IMR-90 (cell line): ENCODE measurements around the gene CSGALNACT2. TPM values are rescaled to one million over a fixed set of nuclear protein-coding genes. Genes with fewer than 3 reads are reported as not detected.
"Not testable (repeated sequence)": the region's sequence is repeated elsewhere in the genome, so short reads cannot be mapped to it uniquely, and the experiment has no call there.

Experiments used
- ATAC-seq: fragments of 200-7000 bp; cut with Tn5 transposase; 2 replicates; pipeline ENCODE4 v1.9.1; 2020; ENCODE audit warnings: low read depth, mild to moderate bottlenecking, moderate library complexity
- BruUV-seq: library from RNA; stranded (reverse); fragments of 400-500 nt; replicated peaks from 2 replicates; lab custom pipeline; 2021; lab: Mats Ljungman, UMichigan
- CTCF ChIA-PET: fragments of 300-600 bp; formaldehyde crosslinking; extraction: SDS; loops from one replicate; lab custom pipeline; 2021; ENCODE audit warnings: antibody characterized with exemption; lab: Yijun Ruan, JAX
- POLR2A ChIA-PET: fragments of 300-600 bp; sonication (Branson Sonifier 250); formaldehyde crosslinking; loops from one replicate; lab custom pipeline; 2022; ENCODE audit warnings: antibody characterized with exemption; ENCODE audit not compliant: unreplicated experiment; lab: Charles Lee
- DNase-seq: peaks from one replicate; pipeline ENCODE4 v3.0.0; 2013
- H2AFZ ChIP-seq: replicated peaks from 2 replicates; pipeline ENCODE3; 2013; ENCODE audit warnings: low read length, mild to moderate bottlenecking; ENCODE audit not compliant: poor library complexity
- H2AK5ac ChIP-seq: 2 replicates; pipeline ENCODE4 v1.6.1; 2013; ENCODE audit warnings: low read depth, low read length, inconsistent platforms
- H2AK9ac ChIP-seq: replicated peaks from 2 replicates; pipeline ENCODE3; 2013; ENCODE audit warnings: mild to moderate bottlenecking, low read depth, low read length, moderate library complexity; ENCODE audit not compliant: poor library complexity
- H2BK120ac ChIP-seq: 2 replicates; pipeline ENCODE4 v1.6.1; 2013; ENCODE audit warnings: low read depth, low read length, inconsistent platforms
- H2BK15ac ChIP-seq: 3 replicates; pipeline ENCODE4 v1.6.1; 2013; ENCODE audit warnings: low read depth, low read length, inconsistent platforms
- H2BK20ac ChIP-seq: 2 replicates; pipeline ENCODE4 v1.6.1; 2013; ENCODE audit warnings: low read depth, mild to moderate bottlenecking, inconsistent platforms, low read length, moderate library complexity
- H2BK5ac ChIP-seq: 2 replicates; pipeline ENCODE4 v1.6.1; 2013; ENCODE audit warnings: mild to moderate bottlenecking, low read depth, low read length, inconsistent platforms; ENCODE audit not compliant: poor library complexity, severe bottlenecking
- H3K14ac ChIP-seq: replicated peaks from 2 replicates; pipeline ENCODE4 v1.6.1; 2013; ENCODE audit warnings: low read depth, low read length, inconsistent platforms
- H3K18ac ChIP-seq: 2 replicates; pipeline ENCODE4 v1.6.1; 2013; ENCODE audit warnings: low read depth, low read length, control low read depth
- H3K23ac ChIP-seq: 2 replicates; pipeline ENCODE4 v1.6.1; 2013; ENCODE audit warnings: low read depth, low read length, inconsistent platforms
- H3K27ac ChIP-seq: 2 replicates; pipeline ENCODE4 v1.5.1; 2013; ENCODE audit warnings: mild to moderate bottlenecking, control low read depth, low read length; ENCODE audit not compliant: insufficient read depth
- H3K27me3 ChIP-seq: 2 replicates; pipeline ENCODE4 v1.6.1; 2013; ENCODE audit warnings: low read length; ENCODE audit not compliant: control insufficient read depth, insufficient read depth
- H3K36me3 ChIP-seq: 2 replicates; pipeline ENCODE4 v1.6.1; 2013; ENCODE audit warnings: low read length, mixed read lengths; ENCODE audit not compliant: control insufficient read depth, insufficient read depth
- H3K4ac ChIP-seq: 2 replicates; pipeline ENCODE4 v1.6.1; 2013; ENCODE audit warnings: low read depth, low read length, inconsistent platforms
- H3K4me1 ChIP-seq: 2 replicates; pipeline ENCODE4 v1.6.1; 2013; ENCODE audit warnings: low read length, mixed read lengths; ENCODE audit not compliant: control insufficient read depth, insufficient read depth
- H3K4me2 ChIP-seq: 2 replicates; pipeline ENCODE4 v1.6.1; 2013; ENCODE audit warnings: low read depth, mild to moderate bottlenecking, control low read depth, low read length, moderate library complexity
- H3K4me3 ChIP-seq: 2 replicates; pipeline ENCODE4 v1.5.1; 2013; ENCODE audit warnings: low read depth, mild to moderate bottlenecking, control low read depth, low read length, moderate library complexity; ENCODE audit not compliant: insufficient read depth
- H3K56ac ChIP-seq: 2 replicates; pipeline ENCODE4 v1.6.1; 2013; ENCODE audit warnings: low read length, inconsistent platforms; ENCODE audit not compliant: insufficient read depth; ENCODE audit errors: extremely low read depth
- H3K79me1 ChIP-seq, 2 experiments: 2 replicates each; pipeline ENCODE4 v1.6.1; 2013; ENCODE audit warnings: low read length in 2 of 2, inconsistent platforms in 1 of 2, low read depth in 1 of 2
- H3K9ac ChIP-seq: 2 replicates; pipeline ENCODE4 v1.6.1; 2013; ENCODE audit warnings: low read depth, low read length, control low read depth
- H3K9me1 ChIP-seq: 2 replicates; pipeline ENCODE4 v1.6.1; 2013; ENCODE audit warnings: low read length, inconsistent platforms; ENCODE audit not compliant: insufficient read depth
- H3K9me3 ChIP-seq: 2 replicates; pipeline ENCODE4 v1.6.1; 2013; ENCODE audit warnings: low read length; ENCODE audit not compliant: control insufficient read depth, insufficient read depth
- H4K20me1 ChIP-seq: 2 replicates; pipeline ENCODE4 v1.6.1; 2013; ENCODE audit warnings: low read length, inconsistent platforms; ENCODE audit not compliant: insufficient read depth
- H4K5ac ChIP-seq: 2 replicates; pipeline ENCODE4 v1.6.1; 2013; ENCODE audit warnings: mild to moderate bottlenecking, low read depth, low read length, control low read depth
- H4K8ac ChIP-seq, 2 experiments: 2 replicates each; pipeline ENCODE4 v1.6.1; 2013; ENCODE audit warnings: low read depth in 2 of 2, low read length in 2 of 2, control low read depth in 1 of 2, inconsistent platforms in 1 of 2
- H4K91ac ChIP-seq: 2 replicates; pipeline ENCODE4 v1.6.1; 2013; ENCODE audit warnings: low read depth, low read length, inconsistent platforms; ENCODE audit not compliant: insufficient read depth
- BHLHE40 ChIP-seq: fragments of 150-350 bp; IDR thresholded peaks from 2 replicates; pipeline ENCODE4 v1.6.1; 2016; ENCODE audit warnings: mild to moderate bottlenecking, low read depth, low read length
- FOS ChIP-seq: fragments of 150-350 bp; IDR thresholded peaks from 2 replicates; pipeline ENCODE4 v1.6.1; 2016; ENCODE audit warnings: low read depth, low read length
- MAFK ChIP-seq: IDR thresholded peaks from 2 replicates; pipeline ENCODE4 v1.6.1; 2012; ENCODE audit warnings: low read depth, low read length, improper control_type of control experiment
- MAZ ChIP-seq: IDR thresholded peaks from 2 replicates; pipeline ENCODE4 v1.6.1; 2012; ENCODE audit warnings: low read depth, mild to moderate bottlenecking, low read length, improper control_type of control experiment, moderate library complexity, borderline replicate concordance
- SMC3 ChIP-seq: fragments of 150-350 bp; IDR thresholded peaks from 2 replicates; pipeline ENCODE4 v1.6.1; 2016; ENCODE audit warnings: low read depth, mild to moderate bottlenecking, antibody characterized with exemption, low read length, moderate library complexity
- WGBS, 2 experiments: methylation state at CpG; one replicate each; pipeline versions ENCODE4 v1.1.5 to v1.1.7; 2013; ENCODE audit warnings: missing lambda C conversion rate in 2 of 2; ENCODE audit not compliant: insufficient read length in 1 of 2; ENCODE audit errors: extremely low coverage in 2 of 2; 5-methylcytosine and 5-hydroxymethylcytosine counted together
- dilution Hi-C: fragments of 300-500 bp; cut with HindIII; formaldehyde crosslinking; loops from one replicate; pipeline ENCODE4 v1.14.3; 2018; ENCODE audit warnings: low sequenced_read_pairs; ENCODE audit not compliant: unreplicated experiment
- in situ Hi-C: fragments of 300-500 bp; cut with MboI; formaldehyde crosslinking; loops from 3 replicates; pipeline ENCODE4 v1.14.3; 2019; ENCODE audit warnings: low sequenced_read_pairs, inconsistent platforms, mixed read lengths
- intact Hi-C: fragments of 100-400 bp; cut with micrococcal nuclease; formaldehyde crosslinking; loops from 2 replicates; pipeline ENCODE4 v1.10.0; 2022
- polyA plus RNA-seq, 3 experiments: library from polyadenylated mRNA; depleted of rRNA; stranded (reverse); fragments of >200 nt; gene quantifications; 2 replicates each; pipeline ENCODE4 v1.2.3, GENCODE V29; 2012; ENCODE audit warnings: low replicate concordance in 1 of 3
- total RNA-seq: library from RNA; depleted of rRNA; stranded (reverse); fragments of >200 nt; gene quantifications from 2 replicates; pipeline ENCODE4 v1.2.3, GENCODE V29; 2012

CSGALNACT2 gene
- total and polyA plus RNA-seq, 2 of the 4 experiments (the other 2 are of a cell fraction), result 6.5 to 13.1 TPM

DNA sequence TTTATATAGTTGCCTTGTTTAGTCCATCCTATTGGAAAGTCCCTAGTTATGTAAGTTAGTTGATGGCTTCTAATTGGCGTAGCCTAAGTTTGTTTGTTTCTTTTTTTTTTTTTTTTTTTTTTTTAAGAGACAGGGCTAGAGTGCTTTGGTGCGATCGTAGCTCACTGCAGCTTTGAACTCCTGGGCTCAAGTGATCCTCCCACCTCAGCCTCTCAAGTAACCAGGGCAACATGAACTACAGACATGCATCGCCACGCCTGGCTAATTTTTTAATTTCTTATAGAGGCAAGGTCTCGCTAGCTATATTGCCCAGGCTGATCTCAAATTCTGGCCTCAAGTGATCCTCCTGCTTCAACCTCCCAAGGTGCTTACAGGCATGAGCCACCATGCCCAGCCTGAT lies 7.1 kb downstream of the CSGALNACT2 start:
- Histone ChIP-seq H3K27me3 (no peaks in the 10 kb centered on the region), H3K27ac (no peak overlapping the region), H2AK9ac (no peak overlapping the region), H3K9me1 (peaks cover 5% of the 10 kb centered on the region; the same call in 1 of the 2 replicates), H3K9me3 (no peaks in the 10 kb centered on the region), H4K8ac (no peak overlapping the region), H4K20me1 (peaks cover 78% of the 10 kb centered on the region), H3K4me2 (no peak overlapping the region), H4K5ac (no peak overlapping the region), H2BK20ac (no peak overlapping the region), H2BK5ac (no peak overlapping the region), H2BK15ac (no peak overlapping the region), H3K4me1 (peaks cover 2% of the 10 kb centered on the region), H2AK5ac (no peak overlapping the region), H3K36me3 (no peaks in the 10 kb centered on the region), H3K23ac (no peak overlapping the region), H3K4me3 (no peak overlapping the region), H3K18ac (no peak overlapping the region), H3K56ac (no peak overlapping the region), H3K79me1 (peaks cover 9 to 33% of the 10 kb centered on the region in 2 experiments; a peak in 3 of 4 replicates), H2BK120ac (no peak overlapping the region), H3K4ac (no peak overlapping the region), H3K9ac (no peak overlapping the region), H2AFZ (no peak overlapping the region), H4K91ac (no peak overlapping the region), H3K14ac (no peak overlapping the region)
- dilution Hi-C loops (no loop called here), intact Hi-C loops (no loop called here), in situ Hi-C loops (loop anchor here (25.0 kb wide), 1 partner anchor 1842 kb away; the partner anchor contains the start of gene DEPP1)
- ATAC-seq (no peak), DNase-seq (no peak)
- WGBS, 2 experiments, result 88% methylated on average over 3 of the region's 6 CpGs; no CpG with 5 or more reads in 1 of the 2 experiments
- BruUV-seq, result no TSS peak
- TF ChIP-seq MAZ (no peak), FOS (no peak), BHLHE40 (no peak), SMC3 (no peak), MAFK (no peak)
- POLR2A ChIA-PET, result no interaction called here
- CTCF ChIA-PET, result no interaction called here

DNA sequence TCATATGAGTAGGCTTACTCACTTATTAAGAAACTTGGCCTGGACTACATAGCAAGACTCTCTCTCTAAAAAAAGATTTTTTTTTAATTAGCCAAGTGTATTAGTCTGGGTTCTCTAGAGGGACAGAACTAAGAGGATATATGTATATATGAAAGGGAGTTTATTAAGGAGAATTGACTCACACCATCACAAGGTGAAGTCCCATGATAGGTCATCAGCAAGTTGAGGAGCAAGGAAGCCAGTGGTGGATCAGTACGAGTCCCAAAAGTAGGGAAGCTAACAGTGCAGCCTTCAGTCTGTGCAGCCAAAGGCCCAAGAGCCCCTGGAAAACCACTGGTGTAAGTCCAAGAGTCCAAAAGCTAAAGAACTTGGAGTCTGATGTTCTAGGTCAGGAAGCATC lies 7.7 kb downstream of the CSGALNACT2 start:
- H3K9me1 ChIP-seq, H4K5ac ChIP-seq, H2BK20ac ChIP-seq, dilution Hi-C loops, H3K4me3 ChIP-seq, DNase-seq, H2AK9ac ChIP-seq, H4K8ac ChIP-seq, H3K23ac ChIP-seq, H3K56ac ChIP-seq, H3K9me3 ChIP-seq, H3K27ac ChIP-seq, H2BK120ac ChIP-seq, H2AK5ac ChIP-seq, intact Hi-C loops, H3K27me3 ChIP-seq, BruUV-seq, H3K9ac ChIP-seq, H2BK15ac ChIP-seq, H3K4me2 ChIP-seq, H3K4ac ChIP-seq, H3K14ac ChIP-seq, POLR2A ChIA-PET, H3K18ac ChIP-seq, H2AFZ ChIP-seq, H3K36me3 ChIP-seq, ATAC-seq, H3K4me1 ChIP-seq, H2BK5ac ChIP-seq, H4K91ac ChIP-seq: not testable (repeated sequence)
- Histone ChIP-seq H3K79me1 (peaks cover 12 to 30% of the 10 kb centered on the region in 2 experiments), H4K20me1 (peaks cover 74% of the 10 kb centered on the region)
- 100% methylated on average over 1 of the region's 1 CpG; no CpG with 5 or more reads in 1 of the 2 experiments for WGBS, 2 experiments
- CTCF ChIA-PET, result interaction anchor here (0.6 kb wide), 2 partner anchors 12 to 257 kb away, joined by 3 read pairs; no protein-coding TSS in a partner anchor
- in situ Hi-C loops, result loop anchor here (25.0 kb wide), 1 partner anchor 1841 kb away; the partner anchor contains the start of gene DEPP1
